ENCODE data around the gene PITPNM2. TPM values are rescaled to one million over a fixed set of nuclear protein-coding genes. Genes with fewer than 3 reads are reported as not detected.

The PITPNM2 gene
- total and polyA plus RNA-seq, 2 of the 8 experiments (the other 6 are each of a cell fraction or from before 2014, with no cell fraction given) = 0.59 to 3.4 TPM

- TF ChIP-seq KDM1A (IDR thresholded peaks at IDR 0.05; ENCODE audit: borderline replicate concordance, low read length) = no peak
- no peak for TF ChIP-seq RFX5 (IDR thresholded peaks at IDR 0.05; ENCODE audit: borderline replicate concordance, low read depth, low read length)
- TF ChIP-seq SP4 (IDR thresholded peaks at IDR 0.05; ENCODE audit: low read length) = no peak
- no peak for TF ChIP-seq CBX5 (IDR thresholded peaks at IDR 0.05; ENCODE audit: low read depth, low read length)
Observed at GRCh38 chr12:123171967-123172366, 21.1 kb upstream of the PITPNM2 start (continued).

All from H1 (cell line).